GM21529 (cell line): ENCODE measurements around the gene SFXN5.
"Not testable (repeated sequence)": the region's sequence is repeated elsewhere in the genome, so short reads cannot be mapped to it uniquely, and the experiment has no call there.

Experiments
- ATAC-seq: cut with Tn5 transposase; IDR thresholded peaks from one replicate; pipeline ENCODE4 v1.9.1; 2021; ENCODE audit not compliant: unreplicated experiment

SFXN5 gene

GRCh38 chr2:73071360-73072128 lies at the start of gene SFXN5:
TSS of gene SFXN5 (minus strand) at chr2:73071712. CDS start at chr2:73071705, 7 bp downstream.
- peak; percentile 96 for ATAC-seq

- ATAC-seq: not testable (repeated sequence)
Measured at GRCh38 chr2:73119611-73120239, 48.2 kb upstream of the SFXN5 start.

GRCh38 chr2:73117441-73117840 lies 45.9 kb upstream of the SFXN5 start:
- no peak for ATAC-seq

- no peak for ATAC-seq
Measured at GRCh38 chr2:73116182-73116960, 44.9 kb upstream of the SFXN5 start.

- no peak for ATAC-seq
Measured at GRCh38 chr2:73114273-73114867, 42.9 kb upstream of the SFXN5 start.

GRCh38 chr2:73112913-73113854 lies 41.7 kb upstream of the SFXN5 start, which contains the start of gene RAB11FIP5:
TSS of gene RAB11FIP5 (minus strand) at chr2:73112948. CDS start at chr2:73112777, 171 bp downstream.
- ATAC-seq: peak; percentile 81

- ATAC-seq: peak; percentile 21
Measured at GRCh38 chr2:73112026-73112912, 40.8 kb upstream of the SFXN5 start.

GRCh38 chr2:73111073-73112025 lies 39.8 kb upstream of the SFXN5 start:
- ATAC-seq: no peak

GRCh38 chr2:73110168-73111072 lies 38.9 kb upstream of the SFXN5 start:
- no peak for ATAC-seq

- ATAC-seq: no peak
Measured at GRCh38 chr2:73109431-73110167, 38.1 kb upstream of the SFXN5 start.

- ATAC-seq: no peak
Measured at GRCh38 chr2:73107211-73107926, 35.9 kb upstream of the SFXN5 start.

- no peak for ATAC-seq
Measured at GRCh38 chr2:73106791-73107190, 35.3 kb upstream of the SFXN5 start.

- no peak for ATAC-seq
Measured at GRCh38 chr2:73105511-73105971, 34.0 kb upstream of the SFXN5 start.

- ATAC-seq: no peak
Measured at GRCh38 chr2:73104933-73105332, 33.4 kb upstream of the SFXN5 start.

GRCh38 chr2:73103018-73103542 lies 31.6 kb upstream of the SFXN5 start:
- no peak for ATAC-seq
